ENCODE data around the gene PDE4B. TPM values are rescaled to one million over a fixed set of nuclear protein-coding genes. Genes with fewer than 3 reads are reported as not detected.
"Not testable (repeated sequence)": the region's sequence is repeated elsewhere in the genome, so short reads cannot be mapped to it uniquely, and the experiment has no call there.

The PDE4B gene
- total and polyA plus RNA-seq, 7 donors = 1.6 to 17.2 (median 10.7) TPM

GRCh38 chr1:66416295-66416694 is 623.6 kb downstream of the PDE4B start:
- intact Hi-C loops (cut with DNase I) = no loop called here
- no peaks in the 10 kb centered on the region for H3K4me1 ChIP-seq

GRCh38 chr1:66418021-66418420 is 625.3 kb downstream of the PDE4B start:
- Histone ChIP-seq H3K27me3 (no peaks in the 10 kb centered on the region), H3K27ac (no peak overlapping the region), H3K9me3 (peaks cover 0 to 14% (median 8%) of the 10 kb centered on the region in 4 donors), H3K4me3 (no peak overlapping the region), H3K36me3 (no peaks in the 10 kb centered on the region), H3K4me1 (no peaks in the 10 kb centered on the region)
- DNase-seq = no peak
- intact Hi-C loops (cut with DNase I) = no loop called here
- WGBS, 2 donors = 94% methylated on average over 1 of the region's 1 CpG
- TF ChIP-seq CTCF (IDR thresholded peaks at IDR 0.05) (no peak), POLR2AphosphoS5 (IDR thresholded peaks at IDR 0.05) (no peak), EP300 (IDR thresholded peaks at IDR 0.05) (no peak), POLR2A (IDR thresholded peaks at IDR 0.05) (no peak)

More at GRCh38 chr1:66416295-66416694, 623.6 kb downstream of the PDE4B start:
- 90 to 92% methylated on average over 3 of the region's 3 CpGs for WGBS, 2 donors
- DNase-seq = no peak
- H3K36me3 ChIP-seq = no peaks in the 10 kb centered on the region
- H3K9me3 ChIP-seq = peaks cover 0 to 14% (median 8%) of the 10 kb centered on the region in 4 donors
- H3K27ac ChIP-seq = no peak overlapping the region
- no peaks in the 10 kb centered on the region for H3K27me3 ChIP-seq
- no peak overlapping the region for H3K4me3 ChIP-seq
- no peak for TF ChIP-seq POLR2AphosphoS5 (IDR thresholded peaks at IDR 0.05)
- TF ChIP-seq CTCF (IDR thresholded peaks at IDR 0.05) = no peak
- no peak for TF ChIP-seq EP300 (IDR thresholded peaks at IDR 0.05)
- no peak for TF ChIP-seq POLR2A (IDR thresholded peaks at IDR 0.05)

- intact Hi-C loops (cut with DNase I); H3K36me3 ChIP-seq; H3K4me1 ChIP-seq; DNase-seq; H3K27me3 ChIP-seq; H3K4me3 ChIP-seq; H3K27ac ChIP-seq: not testable (repeated sequence)
- 78 to 89% methylated on average over 3 of the region's 3 CpGs for WGBS, 2 donors
- H3K9me3 ChIP-seq = peaks cover 0 to 14% (median 8%) of the 10 kb centered on the region in 4 donors
Observed at GRCh38 chr1:66420171-66420570, 627.5 kb downstream of the PDE4B start.

- intact Hi-C loops (cut with DNase I); H3K27ac ChIP-seq; DNase-seq; H3K36me3 ChIP-seq; H3K27me3 ChIP-seq; H3K4me1 ChIP-seq; H3K4me3 ChIP-seq: not testable (repeated sequence)
- 95 to 96% methylated on average over 2 of the region's 2 CpGs for WGBS, 2 donors
- peaks cover 0 to 14% (median 8%) of the 10 kb centered on the region in 4 donors for H3K9me3 ChIP-seq
Observed at GRCh38 chr1:66420906-66421305, 628.2 kb downstream of the PDE4B start.

- no peaks in the 10 kb centered on the region for H3K4me1 ChIP-seq
- peaks cover 0 to 8% (median 3%) of the 10 kb centered on the region in 4 donors for H3K9me3 ChIP-seq
- WGBS, 2 donors = 77 to 95% methylated on average over 4 of the region's 4 CpGs
- intact Hi-C loops (cut with DNase I) = no loop called here
- H3K36me3 ChIP-seq = no peaks in the 10 kb centered on the region
- H3K27me3 ChIP-seq = no peaks in the 10 kb centered on the region
- no peak for TF ChIP-seq CTCF (IDR thresholded peaks at IDR 0.05)
- TF ChIP-seq EP300 (IDR thresholded peaks at IDR 0.05) = no peak
- no peak for TF ChIP-seq POLR2AphosphoS5 (IDR thresholded peaks at IDR 0.05)
- no peak for TF ChIP-seq POLR2A (IDR thresholded peaks at IDR 0.05)
- H3K4me3 ChIP-seq = no peak overlapping the region
- no peak for DNase-seq
- H3K27ac ChIP-seq = no peak overlapping the region
Observed at GRCh38 chr1:66422804-66423203, 630.1 kb downstream of the PDE4B start.

Small RNA genes within 50 kb of the gene (small RNA-seq; reads per million reads assigned to genes)
- gene RN7SL854P (0 reads per million in 3 donors), gene RNU4-88P (0 reads per million in 3 donors)

Data from sigmoid colon (tissue), 7 donors.